ENCODE measurements around the gene WFDC8.

Gene WFDC8

GRCh38 chr20:45523821-45524220 lies 55.3 kb downstream of the WFDC8 start:
- H3K9me3 ChIP-seq (ENCODE audit: control insufficient read depth, insufficient read depth, low read length) = no peaks in the 10 kb centered on the region
- no peaks in the 10 kb centered on the region for H3K4me1 ChIP-seq (ENCODE audit: insufficient read depth, low read length)
- H3K36me3 ChIP-seq (ENCODE audit: insufficient read depth, low read length) = no peaks in the 10 kb centered on the region
- no peak overlapping the region for H3K9ac ChIP-seq (ENCODE audit: low read depth, low read length)

GRCh38 chr20:45518282-45518681 lies 60.8 kb downstream of the WFDC8 start:
- Histone ChIP-seq H3K9ac (ENCODE audit: low read depth, low read length) (no peak overlapping the region), H3K36me3 (ENCODE audit: insufficient read depth, low read length) (no peaks in the 10 kb centered on the region), H3K9me3 (ENCODE audit: control insufficient read depth, insufficient read depth, low read length) (no peaks in the 10 kb centered on the region), H3K4me1 (ENCODE audit: insufficient read depth, low read length) (0 out of 2 replicates have a peak, but pooled peaks cover 4% of the 10 kb centered on the region)

- no peak within 1 kb of the TSS for H3K9ac ChIP-seq (ENCODE audit: low read depth, low read length)
Observed at GRCh38 chr20:45515147-45515913, 63.8 kb downstream of the WFDC8 start, which contains the start of gene SPINT3. SPINT3 (minus strand) TSS chr20:45515622; CDS start chr20:45515608, 14 bp downstream.

GRCh38 chr20:45510242-45510862 lies 68.7 kb downstream of the WFDC8 start:
- H3K36me3 ChIP-seq (ENCODE audit: insufficient read depth, low read length) = no peaks in the 10 kb centered on the region

More at GRCh38 chr20:45515147-45515913, 63.8 kb downstream of the WFDC8 start, which contains the start of gene SPINT3:
- Histone ChIP-seq H3K36me3 (ENCODE audit: insufficient read depth, low read length) (no peaks in the 10 kb centered on the region), H3K9me3 (ENCODE audit: control insufficient read depth, insufficient read depth, low read length) (no peaks in the 10 kb centered on the region), H3K4me1 (ENCODE audit: insufficient read depth, low read length) (0 out of 2 replicates have a peak, but pooled peaks cover 4% of the 10 kb centered on the region)

GRCh38 chr20:45509091-45509490 lies 70.0 kb downstream of the WFDC8 start:
- no peaks in the 10 kb centered on the region for H3K9me3 ChIP-seq (ENCODE audit: control insufficient read depth, insufficient read depth, low read length)
- no peak overlapping the region for H3K9ac ChIP-seq (ENCODE audit: low read depth, low read length)
- no peaks in the 10 kb centered on the region for H3K36me3 ChIP-seq (ENCODE audit: insufficient read depth, low read length)
- H3K4me1 ChIP-seq (ENCODE audit: insufficient read depth, low read length) = no peaks in the 10 kb centered on the region

More at GRCh38 chr20:45510242-45510862, 68.7 kb downstream of the WFDC8 start:
- Histone ChIP-seq H3K9me3 (ENCODE audit: control insufficient read depth, insufficient read depth, low read length) (no peaks in the 10 kb centered on the region), H3K9ac (ENCODE audit: low read depth, low read length) (no peak overlapping the region), H3K4me1 (ENCODE audit: insufficient read depth, low read length) (no peaks in the 10 kb centered on the region)

DNA sequence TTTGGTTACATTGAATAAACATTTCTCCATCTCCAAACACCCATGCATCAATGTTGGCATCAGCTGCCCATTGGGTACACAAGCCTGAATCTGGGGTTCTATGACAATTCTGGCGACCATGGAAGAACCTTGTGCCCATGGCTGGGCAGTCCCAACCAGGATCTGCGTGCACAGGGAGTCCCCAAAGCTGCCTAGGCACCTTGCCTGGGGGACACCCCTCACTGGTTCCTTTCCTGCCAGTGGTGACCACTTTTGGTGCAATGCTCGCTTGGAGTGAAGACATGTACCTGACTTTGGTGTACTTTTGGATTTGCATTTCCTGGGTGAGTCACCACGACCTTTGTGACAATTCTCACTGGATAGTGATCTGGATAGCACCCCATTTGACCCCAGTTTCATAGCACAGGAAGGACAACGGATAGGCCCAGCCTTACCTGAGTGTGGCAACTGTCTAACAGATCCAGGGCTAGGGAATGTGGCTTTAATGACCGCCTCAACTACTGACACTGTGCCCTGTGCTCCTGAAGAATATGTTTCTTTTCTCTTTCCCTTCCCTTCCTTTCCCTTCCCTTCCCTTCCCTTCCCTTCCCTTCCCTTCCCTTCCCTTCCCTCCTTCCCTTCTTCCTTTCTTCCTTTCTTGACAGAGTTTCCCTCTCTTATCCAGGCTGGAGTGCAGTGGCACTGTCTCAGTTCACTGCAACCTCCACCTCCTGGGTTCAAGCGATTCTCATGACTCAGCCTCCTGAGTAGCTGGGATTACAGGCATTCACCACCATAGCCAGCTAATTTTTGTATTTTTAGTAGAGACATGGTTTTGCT lies 70.8 kb downstream of the WFDC8 start:
- H3K9ac ChIP-seq (ENCODE audit: low read depth, low read length) = no peak overlapping the region

GRCh38 chr20:45507011-45507820 lies 71.9 kb downstream of the WFDC8 start:
- no peaks in the 10 kb centered on the region for H3K4me1 ChIP-seq (ENCODE audit: insufficient read depth, low read length)
- no peak overlapping the region for H3K9ac ChIP-seq (ENCODE audit: low read depth, low read length)

More for the DNA sequence above, 70.8 kb downstream of the WFDC8 start:
- Histone ChIP-seq H3K36me3 (ENCODE audit: insufficient read depth, low read length) (no peaks in the 10 kb centered on the region), H3K4me1 (ENCODE audit: insufficient read depth, low read length) (no peaks in the 10 kb centered on the region), H3K9me3 (ENCODE audit: control insufficient read depth, insufficient read depth, low read length) (no peaks in the 10 kb centered on the region)

DNA sequence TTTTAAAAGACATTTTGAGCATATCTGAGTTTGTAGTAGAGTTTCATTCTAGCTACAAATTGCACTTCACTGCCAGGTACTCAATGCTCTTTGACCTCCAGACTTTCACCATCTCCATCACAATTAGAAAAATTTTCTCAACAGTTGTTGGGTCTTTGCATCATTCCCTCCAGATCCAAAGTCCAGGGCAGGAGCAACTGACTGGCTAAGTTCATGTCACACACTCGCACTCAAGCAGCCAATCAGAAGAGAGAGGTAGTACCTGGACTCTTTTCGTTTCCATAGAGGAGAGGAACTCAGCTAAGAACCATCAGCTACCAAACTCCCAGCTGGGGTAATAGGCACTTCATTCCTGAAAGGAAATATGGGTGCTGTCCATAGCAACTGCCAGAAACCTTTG lies 72.7 kb downstream of the WFDC8 start:
- H3K9ac ChIP-seq (ENCODE audit: low read depth, low read length) = no peak overlapping the region
- no peaks in the 10 kb centered on the region; the same call in 1 of the 2 replicates for H3K36me3 ChIP-seq (ENCODE audit: insufficient read depth, low read length)
- H3K4me1 ChIP-seq (ENCODE audit: insufficient read depth, low read length) = no peaks in the 10 kb centered on the region
- no peaks in the 10 kb centered on the region for H3K9me3 ChIP-seq (ENCODE audit: control insufficient read depth, insufficient read depth, low read length)

More at GRCh38 chr20:45507011-45507820, 71.9 kb downstream of the WFDC8 start:
- Histone ChIP-seq H3K9me3 (ENCODE audit: control insufficient read depth, insufficient read depth, low read length) (no peaks in the 10 kb centered on the region), H3K36me3 (ENCODE audit: insufficient read depth, low read length) (no peaks in the 10 kb centered on the region; the same call in 1 of the 2 replicates)

- no peaks in the 10 kb centered on the region for H3K4me1 ChIP-seq (ENCODE audit: insufficient read depth, low read length)
- H3K36me3 ChIP-seq (ENCODE audit: insufficient read depth, low read length) = no peaks in the 10 kb centered on the region; the same call in 1 of the 2 replicates
- no peak overlapping the region for H3K9ac ChIP-seq (ENCODE audit: low read depth, low read length)
- H3K9me3 ChIP-seq (ENCODE audit: control insufficient read depth, insufficient read depth, low read length) = no peaks in the 10 kb centered on the region
Observed at GRCh38 chr20:45503403-45503802, 75.7 kb downstream of the WFDC8 start.

- Histone ChIP-seq H3K36me3 (ENCODE audit: insufficient read depth, low read length) (no peaks in the 10 kb centered on the region; the same call in 1 of the 2 replicates), H3K9ac (ENCODE audit: low read depth, low read length) (no peak overlapping the region), H3K9me3 (ENCODE audit: control insufficient read depth, insufficient read depth, low read length) (no peaks in the 10 kb centered on the region), H3K4me1 (ENCODE audit: insufficient read depth, low read length) (no peaks in the 10 kb centered on the region)
Observed at GRCh38 chr20:45502561-45502960, 76.5 kb downstream of the WFDC8 start.
